ENCODE results near the gene ACSM6.
"Not testable (repeated sequence)": the region's sequence is repeated elsewhere in the genome, so short reads cannot be mapped to it uniquely, and the experiment has no call there.

ACSM6 gene

DNA sequence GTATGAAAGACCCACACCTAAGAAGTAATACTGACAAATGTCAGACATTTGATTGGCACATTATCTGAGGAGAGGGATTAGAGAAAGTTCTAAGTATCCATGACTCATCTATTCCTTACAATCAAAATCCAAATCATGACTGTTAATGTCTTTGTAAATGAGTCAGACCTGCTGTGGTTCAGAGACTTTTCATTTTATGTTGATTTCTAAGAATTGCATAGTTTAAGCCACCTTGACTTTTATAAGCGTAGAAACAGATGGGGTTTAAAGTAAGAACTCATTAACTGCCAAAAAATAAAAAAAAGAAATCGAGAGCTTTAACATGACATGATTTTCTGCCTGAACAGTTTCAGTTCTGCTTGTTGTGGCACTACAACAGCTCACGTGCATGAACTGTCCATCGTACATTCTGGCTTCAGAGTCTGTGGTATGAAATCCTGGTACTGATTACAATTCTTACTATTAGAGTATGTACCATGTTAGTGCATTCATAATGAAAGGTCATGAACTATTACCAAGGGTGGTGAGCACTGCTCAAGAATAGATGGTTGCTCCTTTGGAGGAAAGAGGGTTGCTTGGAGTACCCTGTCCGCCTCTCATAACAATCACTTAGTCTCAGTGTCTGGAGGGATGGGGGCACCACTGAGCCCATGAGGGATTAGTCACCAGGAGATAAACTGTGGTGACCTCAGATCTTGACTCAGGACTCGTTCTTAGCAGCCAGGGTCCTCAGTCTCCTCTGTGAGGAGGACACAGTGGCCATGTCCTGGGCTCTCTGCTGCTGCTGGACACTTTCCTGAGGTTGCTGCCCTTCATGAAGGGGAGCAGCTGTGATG is 42.2 kb downstream of the ACSM6 start:
- Histone ChIP-seq H3K27ac (replicated peaks) (no peak overlapping the region), H3K4me3 (replicated peaks; ENCODE audit: insufficient read depth, low read length) (no peak overlapping the region), H3K27me3 (ENCODE audit: insufficient read depth, poor library complexity, severe bottlenecking) (no peaks in the 10 kb centered on the region)
- TF ChIP-seq GABPA (IDR thresholded peaks at IDR 0.05; ENCODE audit: low read depth) (no peak), SPI1 (IDR thresholded peaks at IDR 0.05; ENCODE audit: borderline replicate concordance, low read depth) (no peak), POLR2AphosphoS5 (IDR thresholded peaks at IDR 0.05; ENCODE audit: low read depth) (no peak)
- TF ChIP-seq, protein P1, sequence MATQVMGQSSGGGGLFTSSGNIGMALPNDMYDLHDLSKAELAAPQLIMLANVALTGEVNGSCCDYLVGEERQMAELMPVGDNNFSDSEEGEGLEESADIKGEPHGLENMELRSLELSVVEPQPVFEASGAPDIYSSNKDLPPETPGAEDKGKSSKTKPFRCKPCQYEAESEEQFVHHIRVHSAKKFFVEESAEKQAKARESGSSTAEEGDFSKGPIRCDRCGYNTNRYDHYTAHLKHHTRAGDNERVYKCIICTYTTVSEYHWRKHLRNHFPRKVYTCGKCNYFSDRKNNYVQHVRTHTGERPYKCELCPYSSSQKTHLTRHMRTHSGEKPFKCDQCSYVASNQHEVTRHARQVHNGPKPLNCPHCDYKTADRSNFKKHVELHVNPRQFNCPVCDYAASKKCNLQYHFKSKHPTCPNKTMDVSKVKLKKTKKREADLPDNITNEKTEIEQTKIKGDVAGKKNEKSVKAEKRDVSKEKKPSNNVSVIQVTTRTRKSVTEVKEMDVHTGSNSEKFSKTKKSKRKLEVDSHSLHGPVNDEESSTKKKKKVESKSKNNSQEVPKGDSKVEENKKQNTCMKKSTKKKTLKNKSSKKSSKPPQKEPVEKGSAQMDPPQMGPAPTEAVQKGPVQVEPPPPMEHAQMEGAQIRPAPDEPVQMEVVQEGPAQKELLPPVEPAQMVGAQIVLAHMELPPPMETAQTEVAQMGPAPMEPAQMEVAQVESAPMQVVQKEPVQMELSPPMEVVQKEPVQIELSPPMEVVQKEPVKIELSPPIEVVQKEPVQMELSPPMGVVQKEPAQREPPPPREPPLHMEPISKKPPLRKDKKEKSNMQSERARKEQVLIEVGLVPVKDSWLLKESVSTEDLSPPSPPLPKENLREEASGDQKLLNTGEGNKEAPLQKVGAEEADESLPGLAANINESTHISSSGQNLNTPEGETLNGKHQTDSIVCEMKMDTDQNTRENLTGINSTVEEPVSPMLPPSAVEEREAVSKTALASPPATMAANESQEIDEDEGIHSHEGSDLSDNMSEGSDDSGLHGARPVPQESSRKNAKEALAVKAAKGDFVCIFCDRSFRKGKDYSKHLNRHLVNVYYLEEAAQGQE (IDR thresholded peaks at IDR 0.05; ENCODE audit: insufficient replicate concordance, low read depth), result no peak
- TF ChIP-seq, protein P2, sequence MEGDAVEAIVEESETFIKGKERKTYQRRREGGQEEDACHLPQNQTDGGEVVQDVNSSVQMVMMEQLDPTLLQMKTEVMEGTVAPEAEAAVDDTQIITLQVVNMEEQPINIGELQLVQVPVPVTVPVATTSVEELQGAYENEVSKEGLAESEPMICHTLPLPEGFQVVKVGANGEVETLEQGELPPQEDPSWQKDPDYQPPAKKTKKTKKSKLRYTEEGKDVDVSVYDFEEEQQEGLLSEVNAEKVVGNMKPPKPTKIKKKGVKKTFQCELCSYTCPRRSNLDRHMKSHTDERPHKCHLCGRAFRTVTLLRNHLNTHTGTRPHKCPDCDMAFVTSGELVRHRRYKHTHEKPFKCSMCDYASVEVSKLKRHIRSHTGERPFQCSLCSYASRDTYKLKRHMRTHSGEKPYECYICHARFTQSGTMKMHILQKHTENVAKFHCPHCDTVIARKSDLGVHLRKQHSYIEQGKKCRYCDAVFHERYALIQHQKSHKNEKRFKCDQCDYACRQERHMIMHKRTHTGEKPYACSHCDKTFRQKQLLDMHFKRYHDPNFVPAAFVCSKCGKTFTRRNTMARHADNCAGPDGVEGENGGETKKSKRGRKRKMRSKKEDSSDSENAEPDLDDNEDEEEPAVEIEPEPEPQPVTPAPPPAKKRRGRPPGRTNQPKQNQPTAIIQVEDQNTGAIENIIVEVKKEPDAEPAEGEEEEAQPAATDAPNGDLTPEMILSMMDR (IDR thresholded peaks at IDR 0.05; ENCODE audit: insufficient read depth, low read length), result no peak
- no peak for DNase-seq (ENCODE audit: low read depth in 1 of 2, low spot score in 1 of 2)

DNA sequence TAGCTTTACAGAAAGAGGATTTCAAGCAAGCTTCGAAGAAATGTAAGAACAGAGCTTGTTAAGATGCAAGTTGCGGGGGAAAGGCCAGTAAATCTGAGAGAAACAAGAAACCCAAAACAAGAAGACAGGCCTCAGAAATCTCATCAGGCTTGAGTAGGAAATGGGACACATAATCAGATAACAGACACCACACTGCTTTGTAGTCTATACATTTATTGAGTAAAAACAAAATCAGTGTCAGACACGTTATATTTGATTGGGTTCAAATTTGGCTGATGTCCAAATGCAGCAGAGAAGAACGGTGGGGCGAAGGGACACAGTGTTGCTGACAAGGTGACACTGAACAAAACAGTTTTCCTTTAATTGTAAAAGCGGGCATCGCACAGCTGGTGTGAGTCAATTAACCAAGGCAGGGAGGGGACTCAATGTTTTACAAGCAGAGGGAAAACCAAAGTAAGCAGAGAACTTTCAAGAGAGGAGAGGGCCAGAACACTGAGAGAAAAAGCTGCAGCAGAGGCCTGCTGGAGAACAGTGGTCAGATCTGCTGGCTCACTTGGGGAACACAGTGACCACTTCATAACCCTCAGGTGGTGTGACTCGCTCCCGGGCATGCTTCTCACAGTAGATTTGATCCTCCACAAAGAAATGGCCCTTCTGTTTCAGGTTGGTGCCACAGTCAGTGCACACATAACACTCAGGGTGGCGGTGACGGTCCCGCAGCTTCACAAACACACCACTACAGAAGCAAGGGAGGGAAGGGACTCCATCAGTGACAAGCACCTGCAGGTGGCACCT is 43.5 kb downstream of the ACSM6 start:
- H3K27me3 ChIP-seq (ENCODE audit: insufficient read depth, poor library complexity, severe bottlenecking), result no peaks in the 10 kb centered on the region
- TF ChIP-seq, protein P1 (IDR thresholded peaks at IDR 0.05; ENCODE audit: insufficient replicate concordance, low read depth), result no peak
- TF ChIP-seq GABPA (IDR thresholded peaks at IDR 0.05; ENCODE audit: low read depth) (no peak), POLR2AphosphoS5 (IDR thresholded peaks at IDR 0.05; ENCODE audit: low read depth) (no peak), SPI1 (IDR thresholded peaks at IDR 0.05; ENCODE audit: borderline replicate concordance, low read depth) (no peak)
- TF ChIP-seq, protein P2 (IDR thresholded peaks at IDR 0.05; ENCODE audit: insufficient read depth, low read length), result no peak
- no peak for DNase-seq (ENCODE audit: low read depth in 1 of 2, low spot score in 1 of 2)
- H3K4me3 ChIP-seq (replicated peaks; ENCODE audit: insufficient read depth, low read length), result no peak overlapping the region
- no peak overlapping the region for H3K27ac ChIP-seq (replicated peaks)

DNA sequence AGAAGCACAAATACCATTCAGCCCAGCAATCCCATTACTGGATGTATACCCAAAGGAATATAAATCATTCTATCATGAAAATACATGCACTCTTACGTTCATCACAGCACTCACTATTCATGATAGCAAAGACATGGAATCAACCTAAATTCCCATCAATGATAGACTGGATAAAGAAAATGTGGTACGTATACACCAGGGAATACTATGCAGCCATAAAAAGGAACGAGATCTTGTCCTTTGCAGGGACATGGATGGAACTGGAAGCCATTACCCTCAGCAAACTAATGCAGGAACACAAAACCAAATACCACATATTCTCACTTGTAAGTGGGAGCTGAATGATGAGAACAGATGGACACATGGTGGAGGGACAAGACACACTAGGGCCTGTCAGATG is 46.1 kb downstream of the ACSM6 start:
- not testable (repeated sequence) for H3K27me3 ChIP-seq (ENCODE audit: insufficient read depth, poor library complexity, severe bottlenecking); DNase-seq (ENCODE audit: low read depth in 1 of 2, low spot score in 1 of 2); H3K4me3 ChIP-seq (replicated peaks; ENCODE audit: insufficient read depth, low read length)

DNA sequence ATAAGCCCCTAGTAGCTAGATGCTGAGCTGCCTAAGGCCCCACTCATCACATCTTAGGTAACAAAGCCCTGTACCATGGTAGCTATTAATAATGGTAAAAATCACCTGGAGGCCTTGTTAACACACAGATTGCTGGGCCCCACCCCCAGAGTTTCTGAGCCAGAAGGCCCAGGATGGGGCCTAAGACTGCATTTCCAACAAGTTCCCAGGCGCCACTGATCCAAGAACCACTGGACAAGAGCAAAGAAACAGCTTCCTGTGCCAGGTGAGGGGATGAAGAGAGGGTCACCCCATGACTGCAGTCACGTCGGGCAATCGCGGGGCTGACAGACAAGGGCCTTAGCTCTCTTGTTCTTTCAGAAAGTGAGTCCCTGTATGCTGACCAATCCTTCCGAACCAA is 46.8 kb downstream of the ACSM6 start:
- DNase-seq (ENCODE audit: low read depth in 1 of 2, low spot score in 1 of 2), result no peak
- H3K4me3 ChIP-seq (replicated peaks; ENCODE audit: insufficient read depth, low read length), result no peak overlapping the region

More for the DNA sequence above, 46.1 kb downstream of the ACSM6 start:
- H3K27ac ChIP-seq (replicated peaks), result not testable (repeated sequence)

More for the DNA sequence above, 46.8 kb downstream of the ACSM6 start:
- TF ChIP-seq, protein P1 (IDR thresholded peaks at IDR 0.05; ENCODE audit: insufficient replicate concordance, low read depth), result no peak
- TF ChIP-seq, protein P2 (IDR thresholded peaks at IDR 0.05; ENCODE audit: insufficient read depth, low read length), result no peak
- no peak for TF ChIP-seq GABPA (IDR thresholded peaks at IDR 0.05; ENCODE audit: low read depth)
- no peak for TF ChIP-seq SPI1 (IDR thresholded peaks at IDR 0.05; ENCODE audit: borderline replicate concordance, low read depth)
- TF ChIP-seq POLR2AphosphoS5 (IDR thresholded peaks at IDR 0.05; ENCODE audit: low read depth), result no peak
- Histone ChIP-seq H3K27ac (replicated peaks) (no peak overlapping the region), H3K27me3 (ENCODE audit: insufficient read depth, poor library complexity, severe bottlenecking) (no peaks in the 10 kb centered on the region)

All from HL-60 (cell line).